GM12892 (cell line): ENCODE results near the gene GPN3.
A peak's percentile ranks its signal among the peaks of the same experiment; 100 is the strongest.
"Not testable (repeated sequence)": the region's sequence is repeated elsewhere in the genome, so short reads cannot be mapped to it uniquely, and the experiment has no call there.

Experiments
- DNase-seq: peaks from one replicate; pipeline ENCODE4 v3.0.0; 2011; ENCODE audit not compliant: insufficient read length
- FAIRE-seq: peaks from 2 replicates; lab custom pipeline; 2011; peaks lifted over from hg19 to GRCh38; lab: Jason Lieb, UNC
- POLR2A ChIP-seq: IDR thresholded peaks from 2 replicates; pipeline ENCODE4 v1.6.1; 2011; ENCODE audit warnings: low read depth, low read length, control low read depth
- POLR2AphosphoS5 ChIP-seq: IDR thresholded peaks from 2 replicates; pipeline ENCODE4 v1.6.1; 2011; ENCODE audit warnings: low read depth, low read length, control low read depth
- TAF1 ChIP-seq: IDR thresholded peaks from 2 replicates; pipeline ENCODE4 v1.6.1; 2011; ENCODE audit warnings: low read depth, mild to moderate bottlenecking, control low read depth, low read length, borderline replicate concordance

GPN3 gene

GRCh38 chr12:110431957-110432587 is 36.0 kb downstream of the GPN3 start:
- DNase-seq = no peak
- no peak for FAIRE-seq
- TF ChIP-seq POLR2AphosphoS5 (no peak), POLR2A (no peak), TAF1 (no peak)

GRCh38 chr12:110429676-110430075 is 38.4 kb downstream of the GPN3 start:
- DNase-seq, FAIRE-seq: not testable (repeated sequence)

GRCh38 chr12:110426406-110426805 is 41.7 kb downstream of the GPN3 start:
- TF ChIP-seq TAF1 (no peak), POLR2A (no peak), POLR2AphosphoS5 (no peak)
- no peak for DNase-seq
- no peak for FAIRE-seq

- no peak for DNase-seq
Observed at GRCh38 chr12:110424237-110424636, 43.8 kb downstream of the GPN3 start.

GRCh38 chr12:110421701-110422100 is 46.4 kb downstream of the GPN3 start:
- no peak for TF ChIP-seq POLR2A
- TF ChIP-seq POLR2AphosphoS5 = no peak
- no peak for TF ChIP-seq TAF1
- DNase-seq = no peak
- FAIRE-seq = no peak

More at GRCh38 chr12:110424237-110424636, 43.8 kb downstream of the GPN3 start:
- no peak for FAIRE-seq
- no peak for TF ChIP-seq POLR2AphosphoS5
- no peak for TF ChIP-seq TAF1
- no peak for TF ChIP-seq POLR2A

GRCh38 chr12:110421159-110421661 is 46.8 kb downstream of the GPN3 start:
- no peak for DNase-seq
- FAIRE-seq = no peak
- TF ChIP-seq TAF1 (no peak), POLR2AphosphoS5 (no peak), POLR2A (no peak)

- not testable (repeated sequence) for FAIRE-seq, DNase-seq
Observed at GRCh38 chr12:110420644-110421043, 47.4 kb downstream of the GPN3 start.

- not testable (repeated sequence) for DNase-seq, FAIRE-seq
Observed at GRCh38 chr12:110417113-110417512, 50.9 kb downstream of the GPN3 start.

GRCh38 chr12:110410086-110410485 is 58.0 kb downstream of the GPN3 start:
- DNase-seq, FAIRE-seq: not testable (repeated sequence)

- DNase-seq, FAIRE-seq: not testable (repeated sequence)
Observed at GRCh38 chr12:110405126-110405662, 62.9 kb downstream of the GPN3 start.

- TF ChIP-seq TAF1 (peak; percentile 47; the same call in 1 of the 2 replicates), POLR2A (no peak)
- FAIRE-seq (peak; percentile 44), DNase-seq (peak; percentile 69)
Observed at GRCh38 chr12:110403976-110404682, 63.9 kb downstream of the GPN3 start.

- peak; percentile 85 for FAIRE-seq
- peak; percentile 70 for DNase-seq
- peak; percentile 85 for TF ChIP-seq POLR2A
- TF ChIP-seq POLR2AphosphoS5 = peak; percentile 92
- peak; percentile 59; the same call in 1 of the 2 replicates for TF ChIP-seq TAF1
Observed at GRCh38 chr12:110403146-110403975, 64.7 kb downstream of the GPN3 start, which contains the start of gene ANAPC7. Gene ANAPC7 (minus strand): TSS chr12:110403708. CDS start chr12:110403627, 81 bp downstream.
